Panc1 (cell line): Measurements from ENCODE around the gene RBM47. TPM values are rescaled to one million over a fixed set of nuclear protein-coding genes. Genes with fewer than 3 reads are reported as not detected.

Experiments used
- ATAC-seq: fragments of 200-7000 bp; cut with Tn5 transposase; 2 replicates; pipeline ENCODE4 v1.9.1; 2020; ENCODE audit warnings: mild to moderate bottlenecking, moderate library complexity
- BruUV-seq: library from RNA; stranded (reverse); fragments of 400-500 nt; replicated peaks from 2 replicates; lab custom pipeline; 2021; lab: Mats Ljungman, UMichigan
- CTCF ChIA-PET: fragments of 300-600 bp; sonication (Branson Sonifier 250); formaldehyde crosslinking; loops from one replicate; lab custom pipeline; 2022; ENCODE audit warnings: antibody characterized with exemption; lab: Charles Lee
- POLR2A ChIA-PET: fragments of 300-600 bp; sonication (Branson Sonifier 250); formaldehyde crosslinking; loops from one replicate; lab custom pipeline; 2022; ENCODE audit warnings: antibody characterized with exemption; lab: Charles Lee
- DNase-seq: peaks from one replicate; pipeline ENCODE4 v3.0.0-alpha.2; 2010; ENCODE audit warnings: low read depth, low spot score
- H3K27ac ChIP-seq: 2 replicates; pipeline ENCODE4 v1.5.1; 2011; ENCODE audit warnings: mild to moderate bottlenecking, low read length, inconsistent platforms
- H3K27me3 ChIP-seq: fragments of 200-500 bp; sonication (Bioruptor generic); 2 replicates; pipeline ENCODE4 v1.6.0; 2014; ENCODE audit warnings: low read length, inconsistent platforms; ENCODE audit not compliant: control insufficient read depth, insufficient read depth
- H3K36me3 ChIP-seq: fragments of 200-500 bp; sonication (Bioruptor generic); 2 replicates; pipeline ENCODE4 v1.5.1; 2014; ENCODE audit warnings: inconsistent platforms, mild to moderate bottlenecking, low read length, moderate library complexity; ENCODE audit not compliant: control insufficient read depth, insufficient read depth
- H3K4me1 ChIP-seq: 2 replicates; pipeline ENCODE4 v1.5.1; 2011; ENCODE audit warnings: inconsistent platforms, mild to moderate bottlenecking, low read length, moderate library complexity; ENCODE audit not compliant: control insufficient read depth, insufficient read depth
- H3K4me3 ChIP-seq, 2 experiments: 2 replicates each; pipeline ENCODE4 v1.5.1; 2011 to 2012; ENCODE audit warnings: low read depth in 2 of 2, low read length in 2 of 2, mild to moderate bottlenecking in 2 of 2, inconsistent platforms in 1 of 2, moderate library complexity in 1 of 2
- H3K9me3 ChIP-seq: fragments of 200-500 bp; sonication (Bioruptor generic); 2 replicates; pipeline ENCODE4 v1.5.1; 2014; ENCODE audit warnings: low read depth, mild to moderate bottlenecking, inconsistent platforms, low read length, moderate library complexity; ENCODE audit not compliant: control insufficient read depth, insufficient read depth
- POLR2AphosphoS5 ChIP-seq: IDR thresholded peaks from 2 replicates; pipeline ENCODE4 v1.6.1; 2012; ENCODE audit warnings: mild to moderate bottlenecking, low read depth, low read length, moderate library complexity
- SIN3A ChIP-seq: IDR thresholded peaks from 2 replicates; pipeline ENCODE4 v1.6.1; 2012; ENCODE audit warnings: low read depth, mild to moderate bottlenecking, low read length, moderate library complexity, borderline replicate concordance; ENCODE audit not compliant: insufficient read depth
- TCF7L2 ChIP-seq: IDR thresholded peaks from 2 replicates; pipeline ENCODE4 v1.6.1; 2011; ENCODE audit warnings: mild to moderate bottlenecking, low read depth, low read length, inconsistent platforms
- in situ Hi-C: cut with HindIII; loops from 2 replicates; pipeline ENCODE4 v1.10.0; 2016; ENCODE audit warnings: low sequenced_read_pairs, low pct_unique_long_range_greater_than_20kb
- intact Hi-C: fragments of 100-400 bp; cut with micrococcal nuclease; formaldehyde crosslinking; loops from one replicate; pipeline ENCODE4 v1.10.0; 2022; ENCODE audit not compliant: unreplicated experiment
- total RNA-seq: library from RNA; stranded (reverse); gene quantifications from one replicate; pipeline ENCODE4 v1.2.1, GENCODE V29; 2021; ENCODE audit not compliant: unreplicated experiment
- TF ChIP-seq, protein P1 (sequence below): fragments of 450-650 bp; IDR thresholded peaks from 2 replicates; pipeline ENCODE4 v1.5.1; 2017; ENCODE audit warnings: mild to moderate bottlenecking
- TF ChIP-seq, protein P2 (sequence below), 2 experiments: IDR thresholded peaks; 2 replicates each; pipeline ENCODE4 v1.6.1; 2011 to 2012; ENCODE audit warnings: low read depth in 2 of 2, control low read depth in 1 of 2, low read length in 1 of 2, mild to moderate bottlenecking in 1 of 2, moderate library complexity in 1 of 2; ENCODE audit not compliant: insufficient read depth in 1 of 2

Gene RBM47
- total RNA-seq, 1 experiment from 2014 or later, result 2.0 TPM

DNA sequence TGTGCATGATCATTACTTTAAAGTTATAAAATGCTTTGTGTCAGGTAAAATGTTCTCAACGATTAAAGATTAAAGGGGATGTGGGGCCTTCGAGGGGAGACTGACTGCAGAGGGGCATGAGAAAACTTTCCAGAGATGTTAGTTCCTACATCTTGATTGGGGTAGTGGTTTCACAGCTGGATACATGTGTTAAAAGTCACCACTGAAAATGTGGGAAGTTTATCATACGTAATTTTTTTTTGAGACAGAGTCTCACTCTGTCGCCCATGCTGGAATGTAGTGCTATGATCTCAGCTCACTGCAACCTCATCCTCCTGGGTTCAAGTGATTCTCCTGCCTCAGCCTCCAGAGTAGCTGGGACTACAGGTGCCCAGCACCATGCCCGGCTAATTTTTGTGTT, 79.5 kb downstream of the RBM47 start:
- peaks cover 4% of the 10 kb centered on the region; the same call in 1 of the 2 replicates for H3K4me1 ChIP-seq
- H3K4me3 ChIP-seq, result no peak overlapping the region
- no peak overlapping the region for H3K27ac ChIP-seq
- TF ChIP-seq TCF7L2 (no peak), SIN3A (no peak), POLR2AphosphoS5 (no peak)
- TF ChIP-seq, protein P1, sequence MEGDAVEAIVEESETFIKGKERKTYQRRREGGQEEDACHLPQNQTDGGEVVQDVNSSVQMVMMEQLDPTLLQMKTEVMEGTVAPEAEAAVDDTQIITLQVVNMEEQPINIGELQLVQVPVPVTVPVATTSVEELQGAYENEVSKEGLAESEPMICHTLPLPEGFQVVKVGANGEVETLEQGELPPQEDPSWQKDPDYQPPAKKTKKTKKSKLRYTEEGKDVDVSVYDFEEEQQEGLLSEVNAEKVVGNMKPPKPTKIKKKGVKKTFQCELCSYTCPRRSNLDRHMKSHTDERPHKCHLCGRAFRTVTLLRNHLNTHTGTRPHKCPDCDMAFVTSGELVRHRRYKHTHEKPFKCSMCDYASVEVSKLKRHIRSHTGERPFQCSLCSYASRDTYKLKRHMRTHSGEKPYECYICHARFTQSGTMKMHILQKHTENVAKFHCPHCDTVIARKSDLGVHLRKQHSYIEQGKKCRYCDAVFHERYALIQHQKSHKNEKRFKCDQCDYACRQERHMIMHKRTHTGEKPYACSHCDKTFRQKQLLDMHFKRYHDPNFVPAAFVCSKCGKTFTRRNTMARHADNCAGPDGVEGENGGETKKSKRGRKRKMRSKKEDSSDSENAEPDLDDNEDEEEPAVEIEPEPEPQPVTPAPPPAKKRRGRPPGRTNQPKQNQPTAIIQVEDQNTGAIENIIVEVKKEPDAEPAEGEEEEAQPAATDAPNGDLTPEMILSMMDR, result no peak
- TF ChIP-seq, protein P2, sequence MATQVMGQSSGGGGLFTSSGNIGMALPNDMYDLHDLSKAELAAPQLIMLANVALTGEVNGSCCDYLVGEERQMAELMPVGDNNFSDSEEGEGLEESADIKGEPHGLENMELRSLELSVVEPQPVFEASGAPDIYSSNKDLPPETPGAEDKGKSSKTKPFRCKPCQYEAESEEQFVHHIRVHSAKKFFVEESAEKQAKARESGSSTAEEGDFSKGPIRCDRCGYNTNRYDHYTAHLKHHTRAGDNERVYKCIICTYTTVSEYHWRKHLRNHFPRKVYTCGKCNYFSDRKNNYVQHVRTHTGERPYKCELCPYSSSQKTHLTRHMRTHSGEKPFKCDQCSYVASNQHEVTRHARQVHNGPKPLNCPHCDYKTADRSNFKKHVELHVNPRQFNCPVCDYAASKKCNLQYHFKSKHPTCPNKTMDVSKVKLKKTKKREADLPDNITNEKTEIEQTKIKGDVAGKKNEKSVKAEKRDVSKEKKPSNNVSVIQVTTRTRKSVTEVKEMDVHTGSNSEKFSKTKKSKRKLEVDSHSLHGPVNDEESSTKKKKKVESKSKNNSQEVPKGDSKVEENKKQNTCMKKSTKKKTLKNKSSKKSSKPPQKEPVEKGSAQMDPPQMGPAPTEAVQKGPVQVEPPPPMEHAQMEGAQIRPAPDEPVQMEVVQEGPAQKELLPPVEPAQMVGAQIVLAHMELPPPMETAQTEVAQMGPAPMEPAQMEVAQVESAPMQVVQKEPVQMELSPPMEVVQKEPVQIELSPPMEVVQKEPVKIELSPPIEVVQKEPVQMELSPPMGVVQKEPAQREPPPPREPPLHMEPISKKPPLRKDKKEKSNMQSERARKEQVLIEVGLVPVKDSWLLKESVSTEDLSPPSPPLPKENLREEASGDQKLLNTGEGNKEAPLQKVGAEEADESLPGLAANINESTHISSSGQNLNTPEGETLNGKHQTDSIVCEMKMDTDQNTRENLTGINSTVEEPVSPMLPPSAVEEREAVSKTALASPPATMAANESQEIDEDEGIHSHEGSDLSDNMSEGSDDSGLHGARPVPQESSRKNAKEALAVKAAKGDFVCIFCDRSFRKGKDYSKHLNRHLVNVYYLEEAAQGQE (IDR thresholded peaks at IDR 0.05; ENCODE audit: insufficient read depth in 1 of 2, low read depth in 2 of 2, low read length in 1 of 2), result no peak
- ATAC-seq (no peak), DNase-seq (no peak)
- in situ Hi-C loops (no loop called here), intact Hi-C loops (no loop called here)
- ChIA-PET CTCF (no interaction called here), POLR2A (no interaction called here)
- no peaks in the 10 kb centered on the region for H3K27me3 ChIP-seq
- no TSS peak for BruUV-seq
- H3K36me3 ChIP-seq, result no peaks in the 10 kb centered on the region
- no peaks in the 10 kb centered on the region for H3K9me3 ChIP-seq

DNA sequence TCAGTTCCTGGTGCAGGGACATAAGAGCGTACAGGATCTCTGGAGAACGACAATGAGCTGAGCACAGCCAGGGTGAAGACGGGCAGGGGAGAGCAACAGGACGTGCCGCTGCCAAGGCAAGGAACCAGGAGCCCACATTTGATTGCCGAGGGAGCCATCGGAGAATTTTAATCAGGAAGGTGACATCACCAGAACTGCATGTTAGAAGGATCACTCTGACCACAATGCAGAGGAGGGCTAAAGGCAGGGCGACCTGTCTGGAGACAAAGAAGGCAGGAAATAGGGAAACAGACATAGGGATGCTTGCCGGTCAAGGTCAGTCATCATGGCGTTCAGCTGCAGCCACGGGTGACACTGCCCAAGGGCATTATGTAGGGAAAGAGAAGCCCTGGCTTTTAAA, 81.4 kb downstream of the RBM47 start:
- DNase-seq, result no peak
- no peak for ATAC-seq
- Histone ChIP-seq H3K36me3 (no peaks in the 10 kb centered on the region), H3K4me3 (no peak overlapping the region), H3K4me1 (peaks cover 4% of the 10 kb centered on the region; the same call in 1 of the 2 replicates), H3K9me3 (no peaks in the 10 kb centered on the region), H3K27me3 (no peaks in the 10 kb centered on the region), H3K27ac (no peak overlapping the region)
- intact Hi-C loops (no loop called here), in situ Hi-C loops (no loop called here)
- POLR2A ChIA-PET, result no interaction called here
- no TSS peak for BruUV-seq
- TF ChIP-seq SIN3A (no peak), TCF7L2 (no peak), POLR2AphosphoS5 (no peak)
- TF ChIP-seq, protein P2 (IDR thresholded peaks at IDR 0.05; ENCODE audit: insufficient read depth in 1 of 2, low read depth in 2 of 2, low read length in 1 of 2), result no peak
- TF ChIP-seq, protein P1, result no peak
- CTCF ChIA-PET, result no interaction called here
